Gastroesophageal sphincter (tissue), 3 donors: ENCODE data around the gene SLC4A9.

ENCODE experiments used
- EP300 ChIP-seq: sonication (generic); formaldehyde crosslinking; IDR thresholded peaks from one replicate; pipeline ENCODE4 v1.6.1; 2017; ENCODE audit warnings: antibody characterized with exemption, mild to moderate bottlenecking
- POLR2A ChIP-seq, 2 donors: fragments of 450-650 bp; IDR thresholded peaks; one replicate each; pipeline ENCODE4 v1.6.1; 2017; ENCODE audit warnings: antibody characterized with exemption in 2 of 2, mild to moderate bottlenecking in 2 of 2, moderate library complexity in 1 of 2
- TF ChIP-seq, protein P1 (sequence below), 4 experiments: fragments of 200-600 bp in 2 of 4; fragments of 450-650 bp in 2 of 4; sonication (generic) in 1 of 4; IDR thresholded peaks; one replicate each; pipeline ENCODE4 v1.5.1; 2017 to 2019; ENCODE audit warnings: antibody characterized with exemption in 4 of 4, mild to moderate bottlenecking in 2 of 4, moderate library complexity in 2 of 4

DNA sequence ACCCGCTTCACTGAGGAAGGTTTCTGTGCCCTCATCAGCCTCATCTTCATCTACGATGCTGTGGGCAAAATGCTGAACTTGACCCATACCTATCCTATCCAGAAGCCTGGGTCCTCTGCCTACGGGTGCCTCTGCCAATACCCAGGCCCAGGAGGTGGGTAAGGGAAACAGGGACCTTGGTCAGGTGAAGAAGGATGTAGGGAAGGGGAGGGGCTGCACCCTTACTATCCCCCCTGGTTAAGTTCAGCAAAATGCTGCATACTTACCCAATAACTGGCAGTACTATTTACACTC is 4.4 kb downstream of the SLC4A9 start:
- TF ChIP-seq, protein P1, sequence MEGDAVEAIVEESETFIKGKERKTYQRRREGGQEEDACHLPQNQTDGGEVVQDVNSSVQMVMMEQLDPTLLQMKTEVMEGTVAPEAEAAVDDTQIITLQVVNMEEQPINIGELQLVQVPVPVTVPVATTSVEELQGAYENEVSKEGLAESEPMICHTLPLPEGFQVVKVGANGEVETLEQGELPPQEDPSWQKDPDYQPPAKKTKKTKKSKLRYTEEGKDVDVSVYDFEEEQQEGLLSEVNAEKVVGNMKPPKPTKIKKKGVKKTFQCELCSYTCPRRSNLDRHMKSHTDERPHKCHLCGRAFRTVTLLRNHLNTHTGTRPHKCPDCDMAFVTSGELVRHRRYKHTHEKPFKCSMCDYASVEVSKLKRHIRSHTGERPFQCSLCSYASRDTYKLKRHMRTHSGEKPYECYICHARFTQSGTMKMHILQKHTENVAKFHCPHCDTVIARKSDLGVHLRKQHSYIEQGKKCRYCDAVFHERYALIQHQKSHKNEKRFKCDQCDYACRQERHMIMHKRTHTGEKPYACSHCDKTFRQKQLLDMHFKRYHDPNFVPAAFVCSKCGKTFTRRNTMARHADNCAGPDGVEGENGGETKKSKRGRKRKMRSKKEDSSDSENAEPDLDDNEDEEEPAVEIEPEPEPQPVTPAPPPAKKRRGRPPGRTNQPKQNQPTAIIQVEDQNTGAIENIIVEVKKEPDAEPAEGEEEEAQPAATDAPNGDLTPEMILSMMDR (IDR thresholded peaks at IDR 0.05): no peak
- TF ChIP-seq EP300 (no peak), POLR2A (IDR thresholded peaks at IDR 0.05) (no peak)
